DOHH2 (cell line): ENCODE measurements around the gene ARMC8.
A peak's percentile ranks its signal among the peaks of the same experiment; 100 is the strongest.

Experiments
- H3F3A ChIP-seq: fragments of 200-600 bp; sonication (generic), shearing (Covaris generic); 2 replicates; pipeline ENCODE4 v1.6.0; 2016; ENCODE audit warnings: antibody characterized with exemption, mild to moderate bottlenecking; ENCODE audit not compliant: control insufficient read depth, insufficient read depth
- H3K27ac ChIP-seq: fragments of 200-600 bp; sonication (generic); 2 replicates; pipeline ENCODE4 v1.5.1; 2014; ENCODE audit warnings: low read depth, mild to moderate bottlenecking, low read length, moderate library complexity
- H3K27me3 ChIP-seq: fragments of 200-600 bp; sonication (generic); 2 replicates; pipeline ENCODE4 v1.6.1; 2014; ENCODE audit warnings: mild to moderate bottlenecking, low read length, mixed read lengths; ENCODE audit not compliant: control insufficient read depth
- H3K36me3 ChIP-seq: fragments of 200-600 bp; sonication (generic); 2 replicates; pipeline ENCODE4 v1.6.1; 2014; ENCODE audit warnings: mild to moderate bottlenecking, low read length, moderate library complexity, mixed read lengths; ENCODE audit not compliant: control insufficient read depth
- H3K4me1 ChIP-seq: fragments of 200-600 bp; sonication (generic); 2 replicates; pipeline ENCODE4 v1.6.1; 2014; ENCODE audit warnings: mild to moderate bottlenecking, low read length, mixed read lengths; ENCODE audit not compliant: control insufficient read depth
- H3K4me2 ChIP-seq: fragments of 200-600 bp; sonication (generic); 2 replicates; pipeline ENCODE4 v1.6.0; 2014; ENCODE audit warnings: mild to moderate bottlenecking, low read length, moderate library complexity
- H3K4me3 ChIP-seq: fragments of 200-600 bp; sonication (generic); 2 replicates; pipeline ENCODE4 v1.5.1; 2014; ENCODE audit warnings: mild to moderate bottlenecking, low read length, mixed read lengths
- H3K79me2 ChIP-seq: fragments of 200-600 bp; sonication (generic); 2 replicates; pipeline ENCODE4 v1.6.1; 2014; ENCODE audit warnings: mild to moderate bottlenecking, low read length, mixed read lengths; ENCODE audit not compliant: control insufficient read depth
- H3K9me2 ChIP-seq: fragments of 200-600 bp; sonication (generic); replicated peaks from 2 replicates; pipeline ENCODE4 v1.6.1; 2014; ENCODE audit warnings: mild to moderate bottlenecking, low read length, mixed read lengths; ENCODE audit not compliant: control insufficient read depth
- H3K9me3 ChIP-seq: fragments of 200-600 bp; sonication (generic); 2 replicates; pipeline ENCODE4 v1.6.1; 2014; ENCODE audit warnings: antibody characterized with exemption, low read length, mixed read lengths; ENCODE audit not compliant: control insufficient read depth, insufficient read depth
- H4K20me1 ChIP-seq: fragments of 200-600 bp; sonication (generic); 2 replicates; pipeline ENCODE4 v1.6.0; 2014; ENCODE audit warnings: low read depth, mild to moderate bottlenecking, antibody characterized with exemption, low read length, moderate library complexity; ENCODE audit not compliant: control insufficient read depth, insufficient read depth
- EZH2phosphoT487 ChIP-seq: fragments of 200-600 bp; sonication (generic); IDR thresholded peaks from 2 replicates; pipeline ENCODE4 v1.6.1; 2017; ENCODE audit warnings: borderline replicate concordance, mild to moderate bottlenecking, antibody characterized with exemption, low read length, moderate library complexity, mixed read lengths
- TF ChIP-seq, protein P1 (sequence below): fragments of 200-600 bp; sonication (generic); IDR thresholded peaks from one replicate; pipeline ENCODE4 v1.5.1; 2014; ENCODE audit warnings: antibody characterized with exemption, mild to moderate bottlenecking, low read depth, low read length; ENCODE audit not compliant: poor library complexity, severe bottlenecking

The ARMC8 gene, protein sequence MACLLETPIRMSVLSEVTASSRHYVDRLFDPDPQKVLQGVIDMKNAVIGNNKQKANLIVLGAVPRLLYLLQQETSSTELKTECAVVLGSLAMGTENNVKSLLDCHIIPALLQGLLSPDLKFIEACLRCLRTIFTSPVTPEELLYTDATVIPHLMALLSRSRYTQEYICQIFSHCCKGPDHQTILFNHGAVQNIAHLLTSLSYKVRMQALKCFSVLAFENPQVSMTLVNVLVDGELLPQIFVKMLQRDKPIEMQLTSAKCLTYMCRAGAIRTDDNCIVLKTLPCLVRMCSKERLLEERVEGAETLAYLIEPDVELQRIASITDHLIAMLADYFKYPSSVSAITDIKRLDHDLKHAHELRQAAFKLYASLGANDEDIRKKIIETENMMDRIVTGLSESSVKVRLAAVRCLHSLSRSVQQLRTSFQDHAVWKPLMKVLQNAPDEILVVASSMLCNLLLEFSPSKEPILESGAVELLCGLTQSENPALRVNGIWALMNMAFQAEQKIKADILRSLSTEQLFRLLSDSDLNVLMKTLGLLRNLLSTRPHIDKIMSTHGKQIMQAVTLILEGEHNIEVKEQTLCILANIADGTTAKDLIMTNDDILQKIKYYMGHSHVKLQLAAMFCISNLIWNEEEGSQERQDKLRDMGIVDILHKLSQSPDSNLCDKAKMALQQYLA

DNA sequence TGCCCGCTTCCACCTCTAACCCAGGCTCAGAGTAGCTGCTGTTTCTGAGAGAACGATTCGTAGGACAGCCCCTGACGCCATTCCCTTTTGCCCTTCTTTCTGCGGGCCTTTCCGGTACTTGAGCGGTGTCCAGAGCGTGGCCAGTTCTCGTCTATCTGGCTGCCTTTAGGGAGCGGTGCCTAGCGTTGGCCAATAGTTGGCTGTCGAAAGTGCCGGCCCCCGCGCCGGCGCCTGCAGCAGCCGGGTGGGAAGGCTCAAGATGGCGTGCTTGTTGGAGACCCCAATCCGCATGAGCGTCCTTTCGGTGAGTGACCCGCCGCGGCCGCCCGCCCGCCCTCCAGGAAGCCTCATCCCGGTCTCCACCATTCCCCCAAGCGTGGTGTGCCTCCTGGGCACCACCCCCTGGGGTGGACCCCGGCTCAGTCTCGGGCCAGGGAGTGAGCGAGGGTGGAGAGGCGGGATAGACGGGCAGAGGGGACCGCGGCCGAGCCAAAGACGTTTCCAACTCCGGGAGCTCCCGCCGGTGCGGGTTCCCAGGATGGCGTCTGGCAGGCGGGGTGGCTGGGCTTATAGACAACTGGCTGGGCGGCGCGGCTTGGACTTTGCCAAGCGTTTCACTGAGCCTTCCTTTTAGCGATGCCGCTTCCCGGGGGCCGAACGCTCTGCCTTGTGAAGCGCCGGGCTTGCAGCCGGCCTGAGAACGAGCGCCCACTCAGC, at the start of gene ARMC8:
ARMC8 (plus strand) TSS at position 6 of the 717 bp plus-strand sequence; CDS start at position 260, 254 bp downstream.
- no peaks in the 10 kb centered on the region for H3K9me3 ChIP-seq
- H3K4me1 ChIP-seq = peaks cover 26% of the 10 kb centered on the region

DNA sequence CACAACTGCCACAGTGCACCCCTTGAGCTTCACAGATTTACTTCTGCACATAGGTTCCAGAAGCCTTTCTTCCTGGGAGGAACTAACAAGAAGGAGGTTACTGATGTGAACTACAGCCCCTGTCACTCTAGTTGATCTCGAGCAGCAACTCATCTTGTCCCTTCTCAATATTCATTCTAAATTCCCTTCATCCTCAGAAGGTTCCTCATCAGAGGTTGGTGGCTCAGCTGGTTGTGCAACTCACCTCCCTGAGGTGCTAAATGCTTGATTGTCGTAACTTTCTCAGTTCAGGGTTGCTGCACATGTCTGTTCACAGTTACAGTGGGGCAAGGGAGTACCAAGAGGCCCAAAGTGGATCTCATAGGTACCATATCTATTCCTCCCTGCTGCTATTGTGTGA, 49.2 kb upstream of the ARMC8 start:
- Histone ChIP-seq H3F3A (no peaks in the 10 kb centered on the region), H3K4me3 (no peak overlapping the region), H3K79me2 (no peaks in the 10 kb centered on the region), H3K9me3 (no peaks in the 10 kb centered on the region), H3K9me2 (no peaks in the 10 kb centered on the region), H3K4me1 (no peaks in the 10 kb centered on the region), H3K27me3 (peaks cover 10% of the 10 kb centered on the region), H3K36me3 (no peaks in the 10 kb centered on the region), H3K27ac (no peak overlapping the region), H3K4me2 (no peak overlapping the region), H4K20me1 (no peaks in the 10 kb centered on the region)
- TF ChIP-seq EZH2phosphoT487 = no peak
- TF ChIP-seq, protein P1, sequence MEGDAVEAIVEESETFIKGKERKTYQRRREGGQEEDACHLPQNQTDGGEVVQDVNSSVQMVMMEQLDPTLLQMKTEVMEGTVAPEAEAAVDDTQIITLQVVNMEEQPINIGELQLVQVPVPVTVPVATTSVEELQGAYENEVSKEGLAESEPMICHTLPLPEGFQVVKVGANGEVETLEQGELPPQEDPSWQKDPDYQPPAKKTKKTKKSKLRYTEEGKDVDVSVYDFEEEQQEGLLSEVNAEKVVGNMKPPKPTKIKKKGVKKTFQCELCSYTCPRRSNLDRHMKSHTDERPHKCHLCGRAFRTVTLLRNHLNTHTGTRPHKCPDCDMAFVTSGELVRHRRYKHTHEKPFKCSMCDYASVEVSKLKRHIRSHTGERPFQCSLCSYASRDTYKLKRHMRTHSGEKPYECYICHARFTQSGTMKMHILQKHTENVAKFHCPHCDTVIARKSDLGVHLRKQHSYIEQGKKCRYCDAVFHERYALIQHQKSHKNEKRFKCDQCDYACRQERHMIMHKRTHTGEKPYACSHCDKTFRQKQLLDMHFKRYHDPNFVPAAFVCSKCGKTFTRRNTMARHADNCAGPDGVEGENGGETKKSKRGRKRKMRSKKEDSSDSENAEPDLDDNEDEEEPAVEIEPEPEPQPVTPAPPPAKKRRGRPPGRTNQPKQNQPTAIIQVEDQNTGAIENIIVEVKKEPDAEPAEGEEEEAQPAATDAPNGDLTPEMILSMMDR = no peak

More for the DNA sequence above, at the start of gene ARMC8:
- Histone ChIP-seq H3K36me3 (peaks cover 24% of the 10 kb centered on the region), H3K27ac (peak within 1 kb of the TSS; percentile 54), H3F3A (no peaks in the 10 kb centered on the region; the same call in 1 of the 2 replicates), H4K20me1 (0 out of 2 replicates have a peak, but pooled peaks cover 4% of the 10 kb centered on the region), H3K9me2 (no peaks in the 10 kb centered on the region), H3K79me2 (peaks cover 51% of the 10 kb centered on the region), H3K27me3 (peaks cover 18% of the 10 kb centered on the region), H3K4me2 (peak within 1 kb of the TSS; percentile 69), H3K4me3 (peak within 1 kb of the TSS; percentile 91)
- no peak for TF ChIP-seq EZH2phosphoT487
- TF ChIP-seq, protein P1 = no peak

DNA sequence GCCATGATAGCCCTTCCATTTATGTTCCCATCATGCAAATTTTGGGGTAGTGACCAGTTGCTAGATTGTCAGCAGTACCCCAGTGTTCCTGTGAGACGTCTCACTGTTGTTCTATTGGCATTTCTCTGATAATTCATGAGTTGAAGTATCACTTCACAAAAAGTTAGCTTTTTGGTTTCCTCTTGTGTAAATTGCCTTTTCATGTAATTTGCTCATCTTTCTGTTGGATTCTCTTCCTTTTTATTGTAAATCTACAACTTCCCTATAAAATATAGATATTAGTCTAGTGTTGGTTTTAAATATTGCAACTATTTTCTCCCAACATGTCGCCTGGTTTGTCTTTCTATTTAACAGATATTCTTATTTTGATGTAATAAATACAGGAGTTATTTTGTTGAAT, 47.4 kb upstream of the ARMC8 start:
- Histone ChIP-seq H3K27ac (no peak overlapping the region), H3K4me3 (no peak overlapping the region), H3K4me1 (no peaks in the 10 kb centered on the region), H3K9me2 (no peaks in the 10 kb centered on the region), H3K27me3 (peaks cover 5% of the 10 kb centered on the region), H3K79me2 (no peaks in the 10 kb centered on the region), H3K36me3 (no peaks in the 10 kb centered on the region), H3K9me3 (no peaks in the 10 kb centered on the region), H3F3A (no peaks in the 10 kb centered on the region), H4K20me1 (no peaks in the 10 kb centered on the region), H3K4me2 (no peak overlapping the region)
- TF ChIP-seq EZH2phosphoT487 = no peak
- TF ChIP-seq, protein P1 = no peak
